Measurements from ENCODE around the gene GPC5. TPM values are rescaled to one million over a fixed set of nuclear protein-coding genes. Genes with fewer than 3 reads are reported as not detected.

Gene GPC5
- total RNA-seq, 1 donor from 2014 or later = 8.7 TPM

DNA sequence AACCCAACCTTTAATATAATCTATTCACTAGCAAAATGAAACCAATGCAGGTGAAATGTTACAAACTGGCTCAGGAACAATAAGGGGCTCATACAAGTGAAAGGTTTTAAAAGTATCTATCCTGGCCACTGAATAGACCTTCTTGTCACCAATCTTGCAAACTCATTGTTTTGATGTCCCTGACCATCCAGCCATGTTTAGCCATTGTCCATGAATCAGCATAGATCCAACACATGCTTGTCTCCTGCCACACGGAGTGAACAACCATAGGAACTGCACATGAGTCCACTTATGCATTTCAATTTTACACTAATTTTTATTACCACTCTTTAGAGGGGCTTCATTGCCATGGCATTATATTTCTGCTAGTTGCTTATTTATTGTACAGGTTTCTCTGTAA, 331.4 kb downstream of the GPC5 start:
- DNase-seq (no peak), ATAC-seq (no peak)
- Histone ChIP-seq H3K4me3 (no peak overlapping the region), H3K9me3 (no peaks in the 10 kb centered on the region), H3K36me3 (no peaks in the 10 kb centered on the region), H3K4me1 (no peaks in the 10 kb centered on the region), H3K27ac (no peak overlapping the region), H3K27me3 (ENCODE audit: low read depth) (no peaks in the 10 kb centered on the region)
- TF ChIP-seq, protein P1, sequence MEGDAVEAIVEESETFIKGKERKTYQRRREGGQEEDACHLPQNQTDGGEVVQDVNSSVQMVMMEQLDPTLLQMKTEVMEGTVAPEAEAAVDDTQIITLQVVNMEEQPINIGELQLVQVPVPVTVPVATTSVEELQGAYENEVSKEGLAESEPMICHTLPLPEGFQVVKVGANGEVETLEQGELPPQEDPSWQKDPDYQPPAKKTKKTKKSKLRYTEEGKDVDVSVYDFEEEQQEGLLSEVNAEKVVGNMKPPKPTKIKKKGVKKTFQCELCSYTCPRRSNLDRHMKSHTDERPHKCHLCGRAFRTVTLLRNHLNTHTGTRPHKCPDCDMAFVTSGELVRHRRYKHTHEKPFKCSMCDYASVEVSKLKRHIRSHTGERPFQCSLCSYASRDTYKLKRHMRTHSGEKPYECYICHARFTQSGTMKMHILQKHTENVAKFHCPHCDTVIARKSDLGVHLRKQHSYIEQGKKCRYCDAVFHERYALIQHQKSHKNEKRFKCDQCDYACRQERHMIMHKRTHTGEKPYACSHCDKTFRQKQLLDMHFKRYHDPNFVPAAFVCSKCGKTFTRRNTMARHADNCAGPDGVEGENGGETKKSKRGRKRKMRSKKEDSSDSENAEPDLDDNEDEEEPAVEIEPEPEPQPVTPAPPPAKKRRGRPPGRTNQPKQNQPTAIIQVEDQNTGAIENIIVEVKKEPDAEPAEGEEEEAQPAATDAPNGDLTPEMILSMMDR (IDR thresholded peaks at IDR 0.05) = no peak
- intact Hi-C loops (cut with DNase I) = no loop called here

DNA sequence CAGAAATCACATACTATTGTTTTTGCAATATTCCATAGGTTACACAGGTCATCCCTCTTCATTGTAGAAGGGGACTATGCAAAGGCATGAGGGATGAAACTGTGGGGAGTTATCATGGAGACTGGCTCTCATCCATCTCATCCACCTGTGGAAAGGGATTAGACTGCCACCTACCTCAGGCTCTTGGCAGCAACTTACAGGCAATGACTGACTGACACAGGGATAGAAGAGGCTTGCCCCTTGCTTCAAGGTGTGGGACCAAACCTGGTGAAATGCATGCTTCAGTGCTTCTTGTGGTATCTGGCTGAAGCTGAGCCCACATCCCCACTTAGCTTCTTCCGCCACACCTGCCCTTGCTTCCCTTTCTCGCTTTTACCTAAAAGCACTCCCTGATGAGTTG, 341.3 kb downstream of the GPC5 start:
- Histone ChIP-seq H3K9me3 (no peaks in the 10 kb centered on the region), H3K36me3 (no peaks in the 10 kb centered on the region), H3K4me3 (no peak overlapping the region), H3K27ac (no peak overlapping the region), H3K27me3 (ENCODE audit: low read depth) (no peaks in the 10 kb centered on the region), H3K4me1 (no peaks in the 10 kb centered on the region)
- intact Hi-C loops (cut with DNase I) = no loop called here
- DNase-seq (no peak), ATAC-seq (no peak)
- TF ChIP-seq, protein P1 (IDR thresholded peaks at IDR 0.05) = no peak

DNA sequence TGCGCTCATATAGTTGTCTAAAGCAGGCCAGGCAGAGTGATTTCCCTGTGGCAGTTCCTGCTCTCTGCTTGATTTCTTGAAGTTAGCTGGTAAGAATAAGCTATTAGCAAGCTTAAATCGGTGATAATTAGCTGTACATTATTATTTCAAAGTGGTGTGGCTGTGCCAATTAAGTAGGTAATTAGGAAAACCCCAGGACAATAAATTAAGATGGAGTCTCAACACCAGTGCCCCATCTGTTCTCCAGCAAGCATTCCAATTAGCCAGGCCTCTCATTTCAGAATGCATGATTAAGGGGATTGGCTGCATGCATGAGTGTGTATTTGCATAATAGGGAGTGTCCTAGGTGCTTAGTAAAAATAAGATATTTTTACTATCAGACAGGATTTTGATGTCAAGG, 342.3 kb downstream of the GPC5 start:
- TF ChIP-seq, protein P1 (IDR thresholded peaks at IDR 0.05) = no peak
- Histone ChIP-seq H3K9me3 (no peaks in the 10 kb centered on the region), H3K27me3 (ENCODE audit: low read depth) (no peaks in the 10 kb centered on the region), H3K27ac (no peak overlapping the region), H3K4me1 (no peaks in the 10 kb centered on the region), H3K4me3 (no peak overlapping the region), H3K36me3 (no peaks in the 10 kb centered on the region)
- DNase-seq = no peak
- ATAC-seq = no peak
- intact Hi-C loops (cut with DNase I) = no loop called here

DNA sequence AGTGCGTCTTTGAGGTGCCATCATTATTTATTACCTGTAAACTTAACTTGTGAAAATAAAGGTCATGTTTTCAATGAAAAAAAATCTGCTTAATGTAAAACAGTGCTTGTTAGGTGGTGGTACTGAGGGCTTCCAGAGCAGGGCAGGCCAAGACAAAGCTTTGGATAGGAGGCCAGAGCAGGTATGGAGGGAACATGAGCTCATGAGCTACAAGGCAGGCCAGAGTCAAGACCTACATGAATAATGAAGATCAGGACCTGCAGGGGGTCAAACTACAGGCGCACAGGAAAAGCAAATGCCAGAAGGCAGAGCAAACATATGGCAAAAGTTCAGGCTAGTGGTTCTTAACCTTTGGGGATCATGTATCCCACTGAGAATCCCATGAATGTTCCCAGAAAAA, 343.5 kb downstream of the GPC5 start:
- intact Hi-C loops (cut with DNase I) = no loop called here
- H3K27ac ChIP-seq = no peak overlapping the region
- H3K27me3 ChIP-seq (ENCODE audit: low read depth) = no peaks in the 10 kb centered on the region
- H3K9me3 ChIP-seq = no peaks in the 10 kb centered on the region
- H3K4me3 ChIP-seq = no peak overlapping the region
- no peaks in the 10 kb centered on the region for H3K36me3 ChIP-seq
- TF ChIP-seq, protein P1 (IDR thresholded peaks at IDR 0.05) = no peak
- ATAC-seq = no peak
- DNase-seq = no peak
- H3K4me1 ChIP-seq = no peaks in the 10 kb centered on the region

- no peaks in the 10 kb centered on the region for H3K27me3 ChIP-seq (ENCODE audit: low read depth)
- TF ChIP-seq, protein P1 (IDR thresholded peaks at IDR 0.05) = no peak
- H3K36me3 ChIP-seq = no peaks in the 10 kb centered on the region
- no peaks in the 10 kb centered on the region for H3K9me3 ChIP-seq
- intact Hi-C loops (cut with DNase I) = no loop called here
- DNase-seq (no peak), ATAC-seq (no peak)
- H3K4me1 ChIP-seq = no peaks in the 10 kb centered on the region
- H3K4me3 ChIP-seq = no peak overlapping the region
- H3K27ac ChIP-seq = no peak overlapping the region
Measured at GRCh38 chr13:91744284-91744683, 345.9 kb downstream of the GPC5 start.

- no peaks in the 10 kb centered on the region for H3K36me3 ChIP-seq
- TF ChIP-seq, protein P1 (IDR thresholded peaks at IDR 0.05) = no peak
- H3K4me3 ChIP-seq = no peak overlapping the region
- H3K4me1 ChIP-seq = no peaks in the 10 kb centered on the region
- H3K27ac ChIP-seq = no peak overlapping the region
- intact Hi-C loops (cut with DNase I) = no loop called here
- ATAC-seq (no peak), DNase-seq (no peak)
- H3K9me3 ChIP-seq = no peaks in the 10 kb centered on the region
- H3K27me3 ChIP-seq (ENCODE audit: low read depth) = no peaks in the 10 kb centered on the region
Measured at GRCh38 chr13:91745967-91746366, 347.5 kb downstream of the GPC5 start.
